Measurements from ENCODE around the gene SAMD4A.

DNA sequence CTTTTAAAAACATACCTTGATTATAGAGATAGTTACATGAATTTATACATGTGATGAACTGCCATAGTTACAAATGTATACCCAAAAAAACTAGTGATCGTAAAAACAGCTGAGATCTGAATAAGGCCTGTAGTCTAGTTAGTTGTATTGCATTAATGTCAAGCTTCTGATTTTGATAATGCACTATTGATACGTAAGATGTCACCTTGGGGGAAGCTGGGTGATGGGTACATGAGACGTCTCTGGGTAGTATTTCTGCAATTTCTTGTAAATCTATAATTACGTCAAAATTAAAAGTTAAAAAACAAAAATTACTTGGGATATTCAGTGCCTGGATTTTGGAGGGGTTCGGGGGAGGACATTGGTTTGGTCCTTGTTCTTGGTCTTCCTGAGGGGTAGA, 144.4 kb downstream of the SAMD4A start:
- TF ChIP-seq POLR2A (IDR thresholded peaks at IDR 0.05): no peak
- TF ChIP-seq, protein P1, sequence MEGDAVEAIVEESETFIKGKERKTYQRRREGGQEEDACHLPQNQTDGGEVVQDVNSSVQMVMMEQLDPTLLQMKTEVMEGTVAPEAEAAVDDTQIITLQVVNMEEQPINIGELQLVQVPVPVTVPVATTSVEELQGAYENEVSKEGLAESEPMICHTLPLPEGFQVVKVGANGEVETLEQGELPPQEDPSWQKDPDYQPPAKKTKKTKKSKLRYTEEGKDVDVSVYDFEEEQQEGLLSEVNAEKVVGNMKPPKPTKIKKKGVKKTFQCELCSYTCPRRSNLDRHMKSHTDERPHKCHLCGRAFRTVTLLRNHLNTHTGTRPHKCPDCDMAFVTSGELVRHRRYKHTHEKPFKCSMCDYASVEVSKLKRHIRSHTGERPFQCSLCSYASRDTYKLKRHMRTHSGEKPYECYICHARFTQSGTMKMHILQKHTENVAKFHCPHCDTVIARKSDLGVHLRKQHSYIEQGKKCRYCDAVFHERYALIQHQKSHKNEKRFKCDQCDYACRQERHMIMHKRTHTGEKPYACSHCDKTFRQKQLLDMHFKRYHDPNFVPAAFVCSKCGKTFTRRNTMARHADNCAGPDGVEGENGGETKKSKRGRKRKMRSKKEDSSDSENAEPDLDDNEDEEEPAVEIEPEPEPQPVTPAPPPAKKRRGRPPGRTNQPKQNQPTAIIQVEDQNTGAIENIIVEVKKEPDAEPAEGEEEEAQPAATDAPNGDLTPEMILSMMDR (IDR thresholded peaks at IDR 0.05): no peak

All from tibial nerve (tissue), 3 donors.